Lower lobe of right lung (tissue), 2 donors: ENCODE measurements around the gene CLMP. TPM values are rescaled to one million over a fixed set of nuclear protein-coding genes. Genes with fewer than 3 reads are reported as not detected.

Experiments used
- ATAC-seq, 2 donors: fragments of 200-7000 bp; cut with Tn5 transposase; one replicate each; pipeline ENCODE4 v1.9.1; 2020 to 2022; ENCODE audit warnings: mild to moderate bottlenecking in 2 of 2, moderate library complexity in 2 of 2
- DNase-seq: peaks from one replicate; pipeline ENCODE4 v3.0.0-alpha.2; 2020
- H3K27ac ChIP-seq: fragments of 200-600 bp; one replicate; pipeline ENCODE4 v1.8.0; 2022
- H3K27me3 ChIP-seq: fragments of 200-600 bp; one replicate; pipeline ENCODE4 v1.8.0; 2022; ENCODE audit warnings: low read depth
- H3K36me3 ChIP-seq: fragments of 200-600 bp; one replicate; pipeline ENCODE4 v1.8.0; 2022; ENCODE audit warnings: mild to moderate bottlenecking
- H3K4me1 ChIP-seq: fragments of 200-600 bp; one replicate; pipeline ENCODE4 v1.8.0; 2022
- H3K4me3 ChIP-seq: fragments of 200-600 bp; one replicate; pipeline ENCODE4 v1.8.0; 2022; ENCODE audit warnings: mild to moderate bottlenecking
- H3K9me3 ChIP-seq: fragments of 200-600 bp; one replicate; pipeline ENCODE4 v1.8.0; 2022
- intact Hi-C: fragments of 100-400 bp; cut with DNase I; formaldehyde crosslinking; loops from one replicate; pipeline ENCODE4 v1.11.0; 2022
- total RNA-seq: library from RNA; stranded (reverse); fragmentation: NEBNext Ultra II Directional; extraction: Animal tissue kit (Norgen Biotek cat#: 25700); gene quantifications from one replicate; pipeline ENCODE4 v1.2.1, GENCODE V29; 2021
- TF ChIP-seq, protein P1 (sequence below): fragments of 200-600 bp; IDR thresholded peaks from one replicate; pipeline ENCODE4 v1.8.0; 2022; ENCODE audit warnings: antibody characterized with exemption, mild to moderate bottlenecking
- donor health status: DM: no; HTN: yes; CAD: no; lungs with severe emphysema.

Gene CLMP
- total RNA-seq, 1 donor from 2014 or later, result 15.1 TPM

DNA sequence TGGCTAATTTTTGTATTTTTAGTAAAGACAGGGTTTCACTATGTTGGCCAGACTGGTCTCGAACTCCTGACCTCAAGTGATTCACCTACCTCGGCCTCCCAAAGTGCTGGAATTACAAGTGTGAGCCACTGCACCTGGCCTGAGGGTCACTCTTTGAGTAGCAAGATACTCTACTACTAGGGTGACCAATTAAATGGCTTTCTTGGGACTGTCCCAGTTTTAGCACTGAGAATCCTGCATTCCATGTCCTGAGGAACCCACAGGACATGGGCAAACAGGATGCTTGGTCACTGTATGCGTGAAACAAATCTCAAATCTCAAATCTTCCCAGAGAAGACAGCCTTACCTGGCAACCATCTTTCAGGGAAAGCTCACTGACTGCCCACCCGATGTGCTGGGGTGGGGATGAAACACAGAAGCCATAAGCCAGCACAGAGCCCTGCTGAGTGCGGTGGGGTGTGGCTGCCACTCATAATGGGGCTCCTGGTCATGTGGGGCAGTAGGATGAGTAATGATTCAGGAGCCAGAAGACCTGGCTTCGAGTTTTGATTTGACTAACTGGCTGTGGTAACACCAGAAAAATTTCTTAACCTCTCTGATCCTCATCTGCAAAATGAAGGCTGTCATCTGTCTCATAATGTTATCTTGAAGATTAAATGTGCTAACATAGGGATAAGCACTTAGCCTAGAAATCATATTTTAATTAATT is 11.5 kb downstream of the CLMP start:
- no peak overlapping the region for H3K4me3 ChIP-seq
- H3K27me3 ChIP-seq, result peaks cover 15% of the 10 kb centered on the region
- ATAC-seq (no peak), DNase-seq (no peak)
- no peaks in the 10 kb centered on the region for H3K36me3 ChIP-seq
- H3K9me3 ChIP-seq, result no peaks in the 10 kb centered on the region
- TF ChIP-seq, protein P1, sequence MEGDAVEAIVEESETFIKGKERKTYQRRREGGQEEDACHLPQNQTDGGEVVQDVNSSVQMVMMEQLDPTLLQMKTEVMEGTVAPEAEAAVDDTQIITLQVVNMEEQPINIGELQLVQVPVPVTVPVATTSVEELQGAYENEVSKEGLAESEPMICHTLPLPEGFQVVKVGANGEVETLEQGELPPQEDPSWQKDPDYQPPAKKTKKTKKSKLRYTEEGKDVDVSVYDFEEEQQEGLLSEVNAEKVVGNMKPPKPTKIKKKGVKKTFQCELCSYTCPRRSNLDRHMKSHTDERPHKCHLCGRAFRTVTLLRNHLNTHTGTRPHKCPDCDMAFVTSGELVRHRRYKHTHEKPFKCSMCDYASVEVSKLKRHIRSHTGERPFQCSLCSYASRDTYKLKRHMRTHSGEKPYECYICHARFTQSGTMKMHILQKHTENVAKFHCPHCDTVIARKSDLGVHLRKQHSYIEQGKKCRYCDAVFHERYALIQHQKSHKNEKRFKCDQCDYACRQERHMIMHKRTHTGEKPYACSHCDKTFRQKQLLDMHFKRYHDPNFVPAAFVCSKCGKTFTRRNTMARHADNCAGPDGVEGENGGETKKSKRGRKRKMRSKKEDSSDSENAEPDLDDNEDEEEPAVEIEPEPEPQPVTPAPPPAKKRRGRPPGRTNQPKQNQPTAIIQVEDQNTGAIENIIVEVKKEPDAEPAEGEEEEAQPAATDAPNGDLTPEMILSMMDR, result no peak
- intact Hi-C loops, result no loop called here
- H3K27ac ChIP-seq, result no peak overlapping the region
- H3K4me1 ChIP-seq, result no peaks in the 10 kb centered on the region

DNA sequence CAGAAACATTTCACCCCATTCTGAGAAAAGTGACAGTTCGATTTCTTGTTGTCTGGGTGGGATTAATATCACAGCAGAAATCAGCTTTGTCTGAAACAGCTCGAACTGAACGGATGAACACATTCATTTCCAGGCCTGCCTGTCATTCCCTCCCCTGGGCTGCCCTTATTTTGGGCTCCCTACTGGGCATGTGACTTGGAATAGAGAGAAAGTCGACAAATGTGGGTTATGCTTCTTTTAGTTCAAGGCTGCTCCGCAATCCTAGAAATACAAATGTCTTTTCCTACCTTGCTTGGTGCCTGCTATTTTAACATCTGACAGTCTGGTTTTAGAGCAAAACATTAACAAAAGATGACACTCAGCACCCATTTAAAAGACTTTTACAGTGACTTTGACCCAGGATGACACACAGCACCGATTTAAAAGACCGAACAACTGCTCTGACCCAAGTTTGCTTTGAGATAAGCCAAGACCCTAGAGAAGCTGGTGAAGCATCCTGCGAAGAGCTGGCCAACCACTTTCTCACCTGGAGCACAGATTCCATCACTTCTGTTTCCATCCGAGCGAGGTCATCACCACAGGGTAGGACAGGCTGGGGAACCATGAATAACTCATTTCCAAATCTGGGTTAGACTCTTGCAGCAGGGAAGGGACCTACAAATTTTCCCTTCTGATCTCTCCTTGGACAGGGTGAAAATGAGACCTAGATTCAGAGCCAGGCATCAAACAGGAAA is 13.1 kb downstream of the CLMP start:
- no peaks in the 10 kb centered on the region for H3K9me3 ChIP-seq
- DNase-seq (no peak), ATAC-seq (no peak)
- peaks cover 10% of the 10 kb centered on the region for H3K27me3 ChIP-seq
- H3K4me3 ChIP-seq, result no peak overlapping the region
- no peak overlapping the region for H3K27ac ChIP-seq
- no peaks in the 10 kb centered on the region for H3K4me1 ChIP-seq
- TF ChIP-seq, protein P1, result no peak
- H3K36me3 ChIP-seq, result no peaks in the 10 kb centered on the region
- intact Hi-C loops, result no loop called here

DNA sequence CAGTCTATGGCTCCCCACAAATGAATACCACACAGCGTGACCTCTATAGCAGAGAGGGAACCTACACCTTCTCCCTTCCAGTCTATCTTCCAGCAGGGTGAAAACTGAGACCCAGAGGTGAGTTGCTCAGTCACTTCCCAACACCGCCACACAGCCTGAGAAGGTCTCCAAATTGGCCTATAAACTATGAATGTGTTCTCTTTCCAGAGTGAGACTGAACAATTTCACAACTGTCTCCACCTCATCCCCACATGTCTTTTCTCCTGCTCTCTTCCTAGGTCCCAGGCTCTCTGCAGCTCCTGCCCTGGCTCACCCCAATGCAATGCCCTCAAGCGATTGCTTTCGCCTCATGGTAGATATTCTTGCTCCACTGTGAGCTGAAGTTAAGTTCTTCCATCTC is 14.0 kb downstream of the CLMP start:
- H3K27me3 ChIP-seq, result peaks cover 4% of the 10 kb centered on the region
- no peak overlapping the region for H3K4me3 ChIP-seq
- no peaks in the 10 kb centered on the region for H3K9me3 ChIP-seq
- ATAC-seq (no peak), DNase-seq (no peak)
- no peaks in the 10 kb centered on the region for H3K4me1 ChIP-seq
- no peaks in the 10 kb centered on the region for H3K36me3 ChIP-seq
- no peak overlapping the region for H3K27ac ChIP-seq
- intact Hi-C loops, result no loop called here
- TF ChIP-seq, protein P1, result no peak

DNA sequence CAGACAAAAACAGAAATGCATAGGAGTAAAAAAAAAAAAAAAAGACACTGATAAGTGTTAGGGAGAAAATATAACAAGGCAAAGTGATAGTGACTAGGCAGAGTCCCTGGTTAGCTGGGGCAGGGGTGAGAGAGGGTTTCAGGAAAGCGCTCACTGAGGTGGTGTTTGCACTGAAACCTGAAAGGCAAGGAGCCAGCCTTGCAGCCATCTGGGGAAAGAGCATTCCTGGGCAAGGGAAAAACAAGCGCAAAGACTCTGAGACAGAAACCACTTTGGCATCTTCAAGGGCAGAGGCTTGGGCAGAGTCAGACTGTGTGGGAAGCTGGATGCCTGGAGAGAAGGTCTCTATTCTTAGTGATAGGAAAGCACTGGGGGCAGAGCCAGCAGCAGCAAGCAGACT is 14.5 kb downstream of the CLMP start:
- no peak for DNase-seq
- TF ChIP-seq, protein P1, result no peak
- intact Hi-C loops, result no loop called here
- Histone ChIP-seq H3K27ac (no peak overlapping the region), H3K4me3 (no peak overlapping the region), H3K9me3 (no peaks in the 10 kb centered on the region), H3K4me1 (peaks cover 3% of the 10 kb centered on the region), H3K36me3 (no peaks in the 10 kb centered on the region), H3K27me3 (peaks cover 4% of the 10 kb centered on the region)
- no peak for ATAC-seq

DNA sequence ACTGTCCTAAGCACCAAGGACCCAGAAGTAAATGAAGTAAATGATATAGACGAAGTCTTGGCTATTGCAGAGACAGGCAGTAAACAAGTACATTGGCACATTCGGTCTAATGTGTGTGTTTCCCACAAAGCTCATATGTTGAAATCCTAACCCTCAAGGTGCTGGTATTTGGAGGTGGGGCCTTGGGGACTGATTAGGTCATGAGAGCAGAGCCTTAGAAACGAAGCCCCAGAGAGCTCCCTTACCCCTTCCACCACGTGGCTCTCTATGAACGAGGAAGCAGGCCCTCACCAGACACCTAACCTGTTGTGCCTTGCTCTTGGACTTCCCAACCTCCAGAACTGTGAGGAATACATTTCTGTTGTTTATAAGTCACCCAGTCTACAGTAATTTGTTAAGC is 14.9 kb downstream of the CLMP start:
- intact Hi-C loops, result no loop called here
- H3K27me3 ChIP-seq, result peaks cover under 1% of the 10 kb centered on the region
- no peak overlapping the region for H3K27ac ChIP-seq
- TF ChIP-seq, protein P1, result no peak
- H3K9me3 ChIP-seq, result no peaks in the 10 kb centered on the region
- peak; percentile 40 to 64 for ATAC-seq
- H3K4me3 ChIP-seq, result no peak overlapping the region
- no peak for DNase-seq
- no peaks in the 10 kb centered on the region for H3K36me3 ChIP-seq
- H3K4me1 ChIP-seq, result peaks cover 7% of the 10 kb centered on the region
